ENCODE results near the gene GLI3. TPM values are rescaled to one million over a fixed set of nuclear protein-coding genes. Genes with fewer than 3 reads are reported as not detected.
A peak's percentile ranks its signal among the peaks of the same experiment; 100 is the strongest.

GLI3 gene
- total and polyA plus RNA-seq, 4 experiments from 2014 or later = 0.06 to 0.13 TPM; not detected in 2

DNA sequence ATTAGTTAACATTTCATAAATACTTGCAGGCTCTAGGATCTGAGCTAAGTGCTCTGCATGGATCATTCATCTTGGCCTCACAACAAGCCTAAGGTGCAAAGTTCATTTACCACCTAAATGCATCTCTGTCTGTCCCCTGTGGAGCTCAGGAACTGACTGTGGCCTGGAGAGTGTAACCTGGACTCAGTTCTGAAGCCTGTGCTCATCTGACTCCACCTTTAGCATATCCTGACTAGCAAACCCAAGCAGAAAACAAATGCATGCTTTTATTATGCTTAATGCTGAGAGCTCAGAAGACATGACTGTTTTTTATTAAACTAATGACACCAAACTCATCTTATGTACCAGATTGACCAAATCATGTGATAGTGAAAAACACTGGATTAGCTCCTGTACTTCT lies 288.5 kb downstream of the GLI3 start:
- Mint-ChIP-seq H3K4me3 (no peak overlapping the region), H3K27ac (no peak overlapping the region), H3K4me1 (peaks cover 0 to 5% (median 4%) of the 10 kb centered on the region in 4 donors), H3K27me3 (peaks cover 2 to 4% of the 10 kb centered on the region in 2 donors), H3K9me3 (no peaks in the 10 kb centered on the region), H3K36me3 (no peaks in the 10 kb centered on the region)
- Histone ChIP-seq H3K36me3 (ENCODE audit: insufficient read depth, low read length) (no peaks in the 10 kb centered on the region), H3K4me1 (ENCODE audit: insufficient read depth, low read length) (no peaks in the 10 kb centered on the region), H3K27ac (ENCODE audit: low read depth, low read length) (no peak overlapping the region), H3K9me3 (ENCODE audit: control insufficient read depth in 1 of 2, low read length in 2 of 2) (no peaks in the 10 kb centered on the region), H3K27me3 (ENCODE audit: insufficient read depth, low read length) (no peaks in the 10 kb centered on the region), H3K4me3 (ENCODE audit: low read length in 2 of 2) (no peak overlapping the region)
- ChIA-PET POLR2A (ENCODE audit: partially characterized antibody) (no interaction called here), CTCF (ENCODE audit: partially characterized antibody) (interaction anchor here (0.7 to 1.2 kb wide), 3 partner anchors 9 to 12 kb away, joined by 3 read pairs; no protein-coding TSS in a partner anchor)
- no peak for DNase-seq
- intact Hi-C loops (cut with micrococcal nuclease) = no loop called here

DNA sequence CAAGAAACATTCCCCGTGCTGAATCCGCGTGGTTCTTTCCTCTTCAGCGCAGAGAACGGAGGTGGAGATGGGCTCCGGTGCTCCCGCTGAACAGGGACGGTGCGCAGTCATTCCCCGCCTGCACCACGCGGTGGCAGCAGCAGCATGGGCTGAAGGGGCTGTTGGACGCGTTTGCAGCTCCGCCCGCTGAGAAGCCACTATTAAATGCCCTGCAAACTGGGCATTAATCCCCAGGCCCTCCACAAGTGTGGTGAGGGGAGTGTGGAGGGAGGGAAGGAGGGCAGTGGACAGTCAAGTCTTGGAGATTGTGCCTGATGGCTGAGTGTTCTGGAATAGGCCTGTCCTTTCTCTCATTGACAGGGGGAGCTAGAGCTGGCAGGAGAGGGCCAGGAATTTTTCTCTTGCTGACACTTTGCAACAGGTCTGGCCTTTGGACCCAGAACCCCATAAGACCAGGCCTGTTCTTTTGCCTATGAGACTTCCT lies 293.9 kb downstream of the GLI3 start:
- intact Hi-C loops (cut with micrococcal nuclease) = loop anchor here (1.0 to 5.0 kb wide), 3 partner anchors 1318 to 1896 kb away; no protein-coding TSS in a partner anchor
- Histone ChIP-seq H3K36me3 (ENCODE audit: insufficient read depth, low read length) (no peaks in the 10 kb centered on the region), H3K27me3 (ENCODE audit: insufficient read depth, low read length) (no peaks in the 10 kb centered on the region), H3K4me1 (ENCODE audit: insufficient read depth, low read length) (no peaks in the 10 kb centered on the region), H3K27ac (ENCODE audit: low read depth, low read length) (no peak overlapping the region), H3K4me3 (ENCODE audit: low read length in 2 of 2) (no peak overlapping the region), H3K9me3 (ENCODE audit: control insufficient read depth in 1 of 2, low read length in 2 of 2) (no peaks in the 10 kb centered on the region)
- Mint-ChIP-seq H3K36me3 (no peaks in the 10 kb centered on the region), H3K4me1 (peaks cover 6 to 17% (median 13%) of the 10 kb centered on the region in 4 donors), H3K4me3 (peak overlapping the region in 2 of 8 donors; percentile 0 to 64), H3K9me3 (no peaks in the 10 kb centered on the region), H3K27me3 (peaks cover 14 to 18% of the 10 kb centered on the region in 2 donors), H3K27ac (no peak overlapping the region)
- ChIA-PET CTCF (ENCODE audit: partially characterized antibody) (interaction anchor here (0.8 to 2.1 kb wide), 14 partner anchors 8 to 1896 kb away, joined by 3 to 15 read pairs (median 3); no protein-coding TSS in a partner anchor), POLR2A (ENCODE audit: partially characterized antibody) (no interaction called here)
- DNase-seq = peak; percentile 38 to 53 (median 43)

DNA sequence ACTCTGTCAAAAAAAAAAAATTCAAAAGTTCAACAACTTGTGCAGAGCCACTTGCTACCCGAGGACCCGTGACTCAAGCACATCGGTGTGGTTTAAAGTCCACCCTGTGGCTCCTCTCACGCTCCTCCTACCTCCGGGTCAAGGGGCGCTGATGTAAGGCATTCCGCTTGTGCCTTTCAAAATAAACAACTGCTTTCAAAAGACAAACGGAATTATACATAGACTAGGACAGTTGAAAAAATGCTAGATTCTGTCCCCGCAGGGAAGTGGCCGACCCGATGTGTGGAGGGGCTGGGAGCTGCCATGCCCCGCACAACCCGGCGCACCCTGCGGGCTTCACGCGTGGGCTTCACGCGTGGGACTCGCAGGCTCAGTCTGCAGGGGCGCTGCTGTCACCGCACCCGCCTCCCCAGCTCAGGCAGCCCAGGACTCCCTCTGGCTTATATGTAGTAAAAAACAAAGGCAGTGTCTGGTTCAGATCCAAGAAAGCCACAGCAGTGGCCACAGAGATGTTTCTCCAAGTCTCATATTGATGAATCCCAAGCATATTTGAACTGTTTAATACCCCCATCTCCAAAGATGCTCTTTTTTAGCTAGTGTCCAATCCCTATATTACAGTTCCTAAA lies 294.4 kb downstream of the GLI3 start:
- no peak overlapping the region for H3K27ac ChIP-seq (ENCODE audit: low read depth, low read length)
- no peak overlapping the region for H3K27ac Mint-ChIP-seq
- no peaks in the 10 kb centered on the region for H3K9me3 ChIP-seq (ENCODE audit: control insufficient read depth in 1 of 2, low read length in 2 of 2)
- H3K27me3 Mint-ChIP-seq = peaks cover 14 to 18% of the 10 kb centered on the region in 2 donors
- no peaks in the 10 kb centered on the region for H3K27me3 ChIP-seq (ENCODE audit: insufficient read depth, low read length)
- H3K4me3 Mint-ChIP-seq = peak overlapping the region in 2 of 8 donors; percentile 0 to 64
- no peak overlapping the region for H3K4me3 ChIP-seq (ENCODE audit: low read length in 2 of 2)
- POLR2A ChIA-PET (ENCODE audit: partially characterized antibody) = no interaction called here
- intact Hi-C loops (cut with micrococcal nuclease) = loop anchor here (1.0 to 5.0 kb wide), 3 partner anchors 1318 to 1897 kb away; no protein-coding TSS in a partner anchor
- no peaks in the 10 kb centered on the region for H3K9me3 Mint-ChIP-seq
- CTCF ChIA-PET (ENCODE audit: partially characterized antibody) = interaction anchor here (0.8 to 2.6 kb wide), 13 partner anchors 9 to 1896 kb away, joined by 3 to 30 read pairs (median 4); no protein-coding TSS in a partner anchor
- no peaks in the 10 kb centered on the region for H3K36me3 ChIP-seq (ENCODE audit: insufficient read depth, low read length)
- peaks cover 6 to 17% (median 13%) of the 10 kb centered on the region in 4 donors for H3K4me1 Mint-ChIP-seq
- DNase-seq = no peak
- no peaks in the 10 kb centered on the region for H3K36me3 Mint-ChIP-seq
- H3K4me1 ChIP-seq (ENCODE audit: insufficient read depth, low read length) = no peaks in the 10 kb centered on the region

DNA sequence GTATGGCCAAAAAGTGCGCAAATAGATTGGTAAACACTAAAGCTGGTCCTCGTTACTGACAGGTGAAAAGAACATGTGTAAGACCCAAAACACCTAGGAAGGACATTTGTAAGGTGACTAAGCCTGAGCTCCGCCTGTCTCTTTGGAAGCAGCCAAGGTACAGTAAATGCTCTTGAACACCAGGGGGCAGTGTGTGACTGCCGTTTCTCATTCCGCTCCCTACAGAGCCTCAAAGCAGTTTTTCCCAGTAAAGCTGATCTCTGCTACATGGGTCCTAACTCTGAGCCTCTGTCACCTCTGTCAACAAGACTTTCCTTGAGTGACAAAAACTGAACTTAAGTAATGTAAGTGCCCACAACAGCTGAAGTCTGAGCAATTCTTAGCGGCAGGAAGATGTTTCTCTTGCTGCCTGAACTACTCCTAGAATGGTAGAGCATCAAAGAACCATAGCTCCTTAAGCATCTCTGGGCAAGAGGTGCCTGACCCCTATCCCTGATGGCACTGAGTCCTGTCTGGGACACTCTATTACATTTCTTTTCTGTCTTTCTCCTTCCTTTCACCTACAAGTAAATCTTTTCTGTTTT lies 296.2 kb downstream of the GLI3 start:
- no peaks in the 10 kb centered on the region for H3K27me3 ChIP-seq (ENCODE audit: insufficient read depth, low read length)
- H3K4me3 Mint-ChIP-seq = no peak overlapping the region
- H3K36me3 ChIP-seq (ENCODE audit: insufficient read depth, low read length) = no peaks in the 10 kb centered on the region
- intact Hi-C loops (cut with micrococcal nuclease) = loop anchor here (2.0 to 5.0 kb wide), 2 partner anchors 936 to 1781 kb away; no protein-coding TSS in a partner anchor
- peaks cover 14 to 18% of the 10 kb centered on the region in 2 donors for H3K27me3 Mint-ChIP-seq
- no peak overlapping the region for H3K4me3 ChIP-seq (ENCODE audit: low read length in 2 of 2)
- H3K36me3 Mint-ChIP-seq = no peaks in the 10 kb centered on the region
- no peak overlapping the region for H3K27ac ChIP-seq (ENCODE audit: low read depth, low read length)
- CTCF ChIA-PET (ENCODE audit: partially characterized antibody) = interaction anchor here (0.6 to 2.6 kb wide), 23 partner anchors 9 to 1902 kb away, joined by 3 to 30 read pairs (median 5); no protein-coding TSS in a partner anchor
- H3K4me1 Mint-ChIP-seq = peaks cover 6 to 17% (median 13%) of the 10 kb centered on the region in 4 donors
- H3K9me3 ChIP-seq (ENCODE audit: control insufficient read depth in 1 of 2, low read length in 2 of 2) = no peaks in the 10 kb centered on the region
- DNase-seq = peak in 4 of 5 donors; percentile 34 to 41 (median 37)
- POLR2A ChIA-PET (ENCODE audit: partially characterized antibody) = no interaction called here
- no peak overlapping the region for H3K27ac Mint-ChIP-seq
- H3K4me1 ChIP-seq (ENCODE audit: insufficient read depth, low read length) = no peaks in the 10 kb centered on the region
- no peaks in the 10 kb centered on the region for H3K9me3 Mint-ChIP-seq

DNA sequence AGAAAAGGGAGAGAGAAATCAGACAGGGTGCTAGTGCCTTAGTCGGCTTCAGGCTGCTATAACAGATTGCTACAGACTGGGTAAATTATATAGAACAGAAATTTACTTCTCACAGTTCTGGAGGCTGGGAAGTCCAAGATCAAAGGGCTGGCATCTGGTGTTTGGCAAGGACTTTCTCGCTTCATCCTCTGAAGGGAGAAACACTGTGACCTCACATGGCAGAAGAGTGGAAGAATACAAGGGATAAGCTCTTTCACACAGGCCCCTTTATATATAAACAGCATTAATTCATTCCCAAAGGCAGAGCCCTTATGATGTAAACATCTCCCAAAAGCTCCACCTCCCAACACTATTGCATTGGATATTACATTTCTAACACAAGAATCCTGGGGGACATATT lies 298.6 kb downstream of the GLI3 start:
- H3K9me3 ChIP-seq (ENCODE audit: control insufficient read depth in 1 of 2, low read length in 2 of 2) = no peaks in the 10 kb centered on the region
- H3K27me3 ChIP-seq (ENCODE audit: insufficient read depth, low read length) = no peaks in the 10 kb centered on the region
- intact Hi-C loops (cut with micrococcal nuclease) = no loop called here
- no peaks in the 10 kb centered on the region for H3K9me3 Mint-ChIP-seq
- no peak overlapping the region for H3K4me3 ChIP-seq (ENCODE audit: low read length in 2 of 2)
- POLR2A ChIA-PET (ENCODE audit: partially characterized antibody) = no interaction called here
- H3K4me1 Mint-ChIP-seq = peaks cover 6 to 11% (median 8%) of the 10 kb centered on the region in 4 donors
- H3K27ac ChIP-seq (ENCODE audit: low read depth, low read length) = no peak overlapping the region
- no peaks in the 10 kb centered on the region for H3K36me3 Mint-ChIP-seq
- no peak overlapping the region for H3K27ac Mint-ChIP-seq
- H3K27me3 Mint-ChIP-seq = peaks cover 14 to 18% of the 10 kb centered on the region in 2 donors
- H3K36me3 ChIP-seq (ENCODE audit: insufficient read depth, low read length) = no peaks in the 10 kb centered on the region
- CTCF ChIA-PET (ENCODE audit: partially characterized antibody) = interaction anchor here (1.1 kb wide), 1 partner anchor 1900 kb away, joined by 3 read pairs; no protein-coding TSS in a partner anchor
- no peak for DNase-seq
- H3K4me3 Mint-ChIP-seq = no peak overlapping the region
- no peaks in the 10 kb centered on the region for H3K4me1 ChIP-seq (ENCODE audit: insufficient read depth, low read length)

DNA sequence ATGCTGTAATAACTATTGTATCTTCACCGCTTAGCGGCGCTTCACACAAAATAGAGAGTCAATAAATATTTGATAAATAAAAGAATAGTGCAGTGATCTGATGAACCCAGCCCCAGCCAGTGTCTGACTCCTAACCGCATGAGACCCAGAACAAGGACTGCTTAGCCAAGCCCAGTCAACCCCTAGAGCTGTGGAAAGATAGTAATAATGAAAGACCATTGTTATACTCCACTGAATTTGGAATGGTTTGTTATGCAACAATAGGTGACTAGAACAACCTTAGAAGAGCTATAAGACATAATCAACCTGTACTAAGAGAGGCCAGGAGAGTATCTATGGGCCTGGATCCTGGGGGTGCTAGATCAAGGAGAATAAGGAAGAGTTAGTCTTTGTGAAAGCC lies 303.6 kb downstream of the GLI3 start:
- Histone ChIP-seq H3K4me3 (ENCODE audit: low read length in 2 of 2) (no peak overlapping the region), H3K9me3 (ENCODE audit: control insufficient read depth in 1 of 2, low read length in 2 of 2) (no peaks in the 10 kb centered on the region), H3K27me3 (ENCODE audit: insufficient read depth, low read length) (no peaks in the 10 kb centered on the region), H3K36me3 (ENCODE audit: insufficient read depth, low read length) (no peaks in the 10 kb centered on the region), H3K27ac (ENCODE audit: low read depth, low read length) (no peak overlapping the region), H3K4me1 (ENCODE audit: insufficient read depth, low read length) (no peaks in the 10 kb centered on the region)
- Mint-ChIP-seq H3K27ac (no peak overlapping the region), H3K36me3 (no peaks in the 10 kb centered on the region), H3K27me3 (peaks cover 4 to 5% of the 10 kb centered on the region in 2 donors), H3K9me3 (no peaks in the 10 kb centered on the region), H3K4me3 (no peak overlapping the region), H3K4me1 (no peaks in the 10 kb centered on the region)
- POLR2A ChIA-PET (ENCODE audit: partially characterized antibody) = no interaction called here
- intact Hi-C loops (cut with micrococcal nuclease) = no loop called here
- DNase-seq = no peak
- CTCF ChIA-PET (ENCODE audit: partially characterized antibody) = interaction anchor here (0.9 to 3.5 kb wide), 2 partner anchors 9 to 11 kb away, joined by 3 to 15 read pairs; no protein-coding TSS in a partner anchor

DNA sequence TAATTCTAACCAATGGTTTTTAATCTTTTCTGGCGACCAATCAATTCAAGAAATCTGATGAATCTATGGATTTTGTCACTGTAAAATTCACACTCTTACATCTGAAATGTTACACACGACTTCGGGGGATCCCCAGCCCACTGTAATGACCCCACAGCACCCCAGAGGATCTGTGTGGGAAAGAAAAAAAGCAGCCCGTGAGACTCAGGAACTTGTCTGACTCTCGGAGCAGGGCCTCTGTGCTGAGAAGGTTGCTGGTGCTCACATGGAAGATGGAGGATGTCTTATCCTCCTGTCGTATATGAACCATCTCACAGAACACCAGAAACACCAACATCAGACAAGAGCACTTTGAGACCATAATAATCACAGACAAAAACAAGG lies 305.8 kb downstream of the GLI3 start:
- no peak overlapping the region for H3K4me3 ChIP-seq (ENCODE audit: low read length in 2 of 2)
- ChIA-PET CTCF (ENCODE audit: partially characterized antibody) (interaction anchor here (1.3 kb wide), 1 partner anchor 10 kb away, joined by 6 read pairs; no protein-coding TSS in a partner anchor), POLR2A (ENCODE audit: partially characterized antibody) (no interaction called here)
- no peaks in the 10 kb centered on the region for H3K27me3 ChIP-seq (ENCODE audit: insufficient read depth, low read length)
- H3K36me3 ChIP-seq (ENCODE audit: insufficient read depth, low read length) = no peaks in the 10 kb centered on the region
- no peak overlapping the region for H3K27ac ChIP-seq (ENCODE audit: low read depth, low read length)
- H3K36me3 Mint-ChIP-seq = no peaks in the 10 kb centered on the region
- intact Hi-C loops (cut with micrococcal nuclease) = no loop called here
- DNase-seq = no peak
- no peaks in the 10 kb centered on the region for H3K9me3 ChIP-seq (ENCODE audit: control insufficient read depth in 1 of 2, low read length in 2 of 2)
- H3K27ac Mint-ChIP-seq = no peak overlapping the region
- H3K4me3 Mint-ChIP-seq = peak overlapping the region in 1 of 8 donors; percentile 13
- H3K4me1 Mint-ChIP-seq = no peaks in the 10 kb centered on the region
- H3K4me1 ChIP-seq (ENCODE audit: insufficient read depth, low read length) = no peaks in the 10 kb centered on the region
- H3K9me3 Mint-ChIP-seq = no peaks in the 10 kb centered on the region
- H3K27me3 Mint-ChIP-seq = peaks cover 6 to 7% of the 10 kb centered on the region in 2 donors

All from CD4-positive, alpha-beta memory T cell (primary cell).